Measurements from ENCODE around the gene EHBP1. TPM values are rescaled to one million over a fixed set of nuclear protein-coding genes. Genes with fewer than 3 reads are reported as not detected.

The EHBP1 gene
- total RNA-seq, 1 donor from 2014 or later, result 63.4 TPM

DNA sequence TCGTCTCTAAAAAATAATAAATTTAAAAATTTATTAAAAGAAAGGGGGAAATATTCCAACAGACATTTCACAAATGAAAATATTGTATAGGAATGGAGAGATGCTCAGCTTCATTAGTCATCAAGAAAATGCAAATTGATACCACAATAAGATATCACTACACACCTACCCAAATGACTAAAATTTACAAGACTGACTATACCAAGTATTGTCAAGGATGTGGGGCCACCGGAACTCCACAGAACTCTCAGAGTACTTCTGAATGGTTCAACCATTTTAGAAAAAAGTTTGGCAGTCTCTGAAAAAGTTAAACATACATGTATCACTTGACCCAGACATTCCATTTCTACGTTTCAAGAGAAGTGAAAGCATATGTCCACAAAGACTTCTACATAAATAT, 163.4 kb downstream of the EHBP1 start:
- Mint-ChIP-seq H3K27ac (ENCODE audit: unreplicated experiment) (no peak overlapping the region), H3K4me1 (ENCODE audit: low read depth, unreplicated experiment) (no peaks in the 10 kb centered on the region), H3K4me3 (ENCODE audit: unreplicated experiment) (no peak overlapping the region), H3K36me3 (ENCODE audit: unreplicated experiment) (peaks cover 5% of the 10 kb centered on the region), H3K27me3 (ENCODE audit: unreplicated experiment) (no peaks in the 10 kb centered on the region), H3K9me3 (ENCODE audit: unreplicated experiment) (no peaks in the 10 kb centered on the region)
- no peak for DNase-seq
- no peak for TF ChIP-seq CTCF (IDR thresholded peaks at IDR 0.05; ENCODE audit: partially characterized antibody, unreplicated experiment)

DNA sequence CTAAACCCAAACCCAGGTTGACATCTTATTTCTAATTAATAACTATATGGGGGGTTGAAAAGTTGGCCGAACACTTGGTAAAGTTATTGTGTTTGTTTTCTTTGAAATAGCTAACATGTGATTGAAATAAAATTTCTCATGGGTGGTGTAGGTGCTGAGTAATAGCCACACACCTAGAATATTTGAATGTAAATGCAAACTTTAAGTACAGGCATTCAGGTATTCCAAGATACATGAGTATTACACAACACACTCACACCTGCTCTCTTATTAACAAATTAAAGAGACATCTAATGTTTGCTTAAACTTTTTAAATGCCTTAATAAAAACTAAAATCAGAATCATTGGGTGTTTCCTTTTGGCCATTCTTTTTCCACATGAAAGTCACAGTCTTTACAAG, 165.5 kb downstream of the EHBP1 start:
- H3K4me3 Mint-ChIP-seq (ENCODE audit: unreplicated experiment), result no peak overlapping the region
- no peaks in the 10 kb centered on the region for H3K4me1 Mint-ChIP-seq (ENCODE audit: low read depth, unreplicated experiment)
- no peak overlapping the region for H3K27ac Mint-ChIP-seq (ENCODE audit: unreplicated experiment)
- no peak for DNase-seq
- H3K36me3 Mint-ChIP-seq (ENCODE audit: unreplicated experiment), result peaks cover 20% of the 10 kb centered on the region
- no peak for TF ChIP-seq CTCF (IDR thresholded peaks at IDR 0.05; ENCODE audit: partially characterized antibody, unreplicated experiment)
- H3K9me3 Mint-ChIP-seq (ENCODE audit: unreplicated experiment), result no peaks in the 10 kb centered on the region
- H3K27me3 Mint-ChIP-seq (ENCODE audit: unreplicated experiment), result no peaks in the 10 kb centered on the region

DNA sequence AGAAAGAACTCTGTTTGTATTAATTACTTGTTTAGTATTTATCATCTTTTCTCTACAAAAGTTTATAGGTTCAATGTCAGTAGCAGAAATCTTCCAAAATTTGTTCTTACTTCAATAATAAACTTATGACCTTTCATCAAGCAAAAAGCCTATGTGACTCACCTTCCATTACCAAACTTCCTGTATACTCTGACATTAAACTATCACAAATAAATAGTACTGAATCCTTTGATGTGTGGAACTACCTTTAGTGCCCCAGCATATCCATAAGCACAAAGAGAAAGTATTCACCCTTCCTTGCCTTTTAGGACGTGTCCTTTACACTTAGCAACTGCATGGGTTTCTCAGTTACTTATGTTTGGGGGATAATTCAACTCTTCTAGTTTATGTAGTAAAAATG, 166.0 kb downstream of the EHBP1 start:
- Mint-ChIP-seq H3K4me1 (ENCODE audit: low read depth, unreplicated experiment) (no peaks in the 10 kb centered on the region), H3K9me3 (ENCODE audit: unreplicated experiment) (no peaks in the 10 kb centered on the region), H3K27me3 (ENCODE audit: unreplicated experiment) (no peaks in the 10 kb centered on the region), H3K4me3 (ENCODE audit: unreplicated experiment) (no peak overlapping the region), H3K27ac (ENCODE audit: unreplicated experiment) (no peak overlapping the region), H3K36me3 (ENCODE audit: unreplicated experiment) (peaks cover 23% of the 10 kb centered on the region)
- DNase-seq, result no peak
- TF ChIP-seq CTCF (IDR thresholded peaks at IDR 0.05; ENCODE audit: partially characterized antibody, unreplicated experiment), result no peak

- Mint-ChIP-seq H3K4me3 (ENCODE audit: unreplicated experiment) (no peak overlapping the region), H3K9me3 (ENCODE audit: unreplicated experiment) (no peaks in the 10 kb centered on the region), H3K4me1 (ENCODE audit: low read depth, unreplicated experiment) (no peaks in the 10 kb centered on the region), H3K27ac (ENCODE audit: unreplicated experiment) (no peak overlapping the region), H3K36me3 (ENCODE audit: unreplicated experiment) (peaks cover 39% of the 10 kb centered on the region), H3K27me3 (ENCODE audit: unreplicated experiment) (no peaks in the 10 kb centered on the region)
- TF ChIP-seq CTCF (IDR thresholded peaks at IDR 0.05; ENCODE audit: partially characterized antibody, unreplicated experiment), result no peak
- DNase-seq, result no peak
Observed at GRCh38 chr2:62873603-62874002, 168.1 kb downstream of the EHBP1 start.

DNA sequence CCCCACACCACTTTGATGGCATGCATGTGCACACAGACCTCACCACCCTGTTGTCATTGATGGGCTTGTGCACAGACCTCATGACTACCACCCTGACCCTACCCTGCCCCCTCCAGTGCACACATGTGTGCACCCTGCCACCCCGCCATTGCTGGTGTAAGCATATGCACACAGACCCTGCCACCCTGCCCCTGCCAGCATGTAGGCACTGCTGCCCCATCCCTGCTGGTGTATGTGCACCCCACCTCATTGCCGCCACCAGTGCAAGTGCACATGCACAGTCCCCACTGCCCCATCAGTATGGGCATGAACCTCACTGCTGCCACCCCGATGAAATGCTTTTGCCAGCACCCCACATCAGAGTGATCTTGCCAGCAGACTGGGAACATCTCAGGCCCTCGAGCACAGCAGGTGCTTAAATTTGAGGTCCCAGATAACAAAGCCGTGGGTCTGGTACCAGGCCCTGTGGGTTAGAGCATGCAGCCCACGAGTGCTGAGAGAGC, 169.4 kb downstream of the EHBP1 start:
- H3K4me1 Mint-ChIP-seq (ENCODE audit: low read depth, unreplicated experiment), result no peaks in the 10 kb centered on the region
- no peak overlapping the region for H3K27ac Mint-ChIP-seq (ENCODE audit: unreplicated experiment)
- no peak for DNase-seq
- H3K9me3 Mint-ChIP-seq (ENCODE audit: unreplicated experiment), result no peaks in the 10 kb centered on the region
- TF ChIP-seq CTCF (IDR thresholded peaks at IDR 0.05; ENCODE audit: partially characterized antibody, unreplicated experiment), result no peak
- H3K36me3 Mint-ChIP-seq (ENCODE audit: unreplicated experiment), result peaks cover 42% of the 10 kb centered on the region
- no peak overlapping the region for H3K4me3 Mint-ChIP-seq (ENCODE audit: unreplicated experiment)
- no peaks in the 10 kb centered on the region for H3K27me3 Mint-ChIP-seq (ENCODE audit: unreplicated experiment)

All from glutamatergic neuron (in vitro differentiated cells).